IMR-90 (cell line): ENCODE measurements around the gene CDK6. TPM values are rescaled to one million over a fixed set of nuclear protein-coding genes. Genes with fewer than 3 reads are reported as not detected.

Source experiments
- ATAC-seq: fragments of 200-7000 bp; cut with Tn5 transposase; 2 replicates; pipeline ENCODE4 v1.9.1; 2020; ENCODE audit warnings: low read depth, mild to moderate bottlenecking, moderate library complexity
- BruUV-seq: library from RNA; stranded (reverse); fragments of 400-500 nt; replicated peaks from 2 replicates; lab custom pipeline; 2021; lab: Mats Ljungman, UMichigan
- CTCF ChIA-PET: fragments of 300-600 bp; formaldehyde crosslinking; extraction: SDS; loops from one replicate; lab custom pipeline; 2021; ENCODE audit warnings: antibody characterized with exemption; lab: Yijun Ruan, JAX
- POLR2A ChIA-PET: fragments of 300-600 bp; sonication (Branson Sonifier 250); formaldehyde crosslinking; loops from one replicate; lab custom pipeline; 2022; ENCODE audit warnings: antibody characterized with exemption; ENCODE audit not compliant: unreplicated experiment; lab: Charles Lee
- DNase-seq: peaks from one replicate; pipeline ENCODE4 v3.0.0; 2013
- H2AFZ ChIP-seq: replicated peaks from 2 replicates; pipeline ENCODE3; 2013; ENCODE audit warnings: low read length, mild to moderate bottlenecking; ENCODE audit not compliant: poor library complexity
- H2AK5ac ChIP-seq: 2 replicates; pipeline ENCODE4 v1.6.1; 2013; ENCODE audit warnings: low read depth, low read length, inconsistent platforms
- H2AK9ac ChIP-seq: replicated peaks from 2 replicates; pipeline ENCODE3; 2013; ENCODE audit warnings: mild to moderate bottlenecking, low read depth, low read length, moderate library complexity; ENCODE audit not compliant: poor library complexity
- H2BK120ac ChIP-seq: 2 replicates; pipeline ENCODE4 v1.6.1; 2013; ENCODE audit warnings: low read depth, low read length, inconsistent platforms
- H2BK15ac ChIP-seq: 3 replicates; pipeline ENCODE4 v1.6.1; 2013; ENCODE audit warnings: low read depth, low read length, inconsistent platforms
- H2BK20ac ChIP-seq: 2 replicates; pipeline ENCODE4 v1.6.1; 2013; ENCODE audit warnings: low read depth, mild to moderate bottlenecking, inconsistent platforms, low read length, moderate library complexity
- H2BK5ac ChIP-seq: 2 replicates; pipeline ENCODE4 v1.6.1; 2013; ENCODE audit warnings: mild to moderate bottlenecking, low read depth, low read length, inconsistent platforms; ENCODE audit not compliant: poor library complexity, severe bottlenecking
- H3K14ac ChIP-seq: replicated peaks from 2 replicates; pipeline ENCODE4 v1.6.1; 2013; ENCODE audit warnings: low read depth, low read length, inconsistent platforms
- H3K18ac ChIP-seq: 2 replicates; pipeline ENCODE4 v1.6.1; 2013; ENCODE audit warnings: low read depth, low read length, control low read depth
- H3K23ac ChIP-seq: 2 replicates; pipeline ENCODE4 v1.6.1; 2013; ENCODE audit warnings: low read depth, low read length, inconsistent platforms
- H3K27ac ChIP-seq: 2 replicates; pipeline ENCODE4 v1.5.1; 2013; ENCODE audit warnings: mild to moderate bottlenecking, control low read depth, low read length; ENCODE audit not compliant: insufficient read depth
- H3K27me3 ChIP-seq: 2 replicates; pipeline ENCODE4 v1.6.1; 2013; ENCODE audit warnings: low read length; ENCODE audit not compliant: control insufficient read depth, insufficient read depth
- H3K36me3 ChIP-seq: 2 replicates; pipeline ENCODE4 v1.6.1; 2013; ENCODE audit warnings: low read length, mixed read lengths; ENCODE audit not compliant: control insufficient read depth, insufficient read depth
- H3K4ac ChIP-seq: 2 replicates; pipeline ENCODE4 v1.6.1; 2013; ENCODE audit warnings: low read depth, low read length, inconsistent platforms
- H3K4me1 ChIP-seq: 2 replicates; pipeline ENCODE4 v1.6.1; 2013; ENCODE audit warnings: low read length, mixed read lengths; ENCODE audit not compliant: control insufficient read depth, insufficient read depth
- H3K4me2 ChIP-seq: 2 replicates; pipeline ENCODE4 v1.6.1; 2013; ENCODE audit warnings: low read depth, mild to moderate bottlenecking, control low read depth, low read length, moderate library complexity
- H3K4me3 ChIP-seq: 2 replicates; pipeline ENCODE4 v1.5.1; 2013; ENCODE audit warnings: low read depth, mild to moderate bottlenecking, control low read depth, low read length, moderate library complexity; ENCODE audit not compliant: insufficient read depth
- H3K56ac ChIP-seq: 2 replicates; pipeline ENCODE4 v1.6.1; 2013; ENCODE audit warnings: low read length, inconsistent platforms; ENCODE audit not compliant: insufficient read depth; ENCODE audit errors: extremely low read depth
- H3K79me1 ChIP-seq, 2 experiments: 2 replicates each; pipeline ENCODE4 v1.6.1; 2013; ENCODE audit warnings: low read length in 2 of 2, inconsistent platforms in 1 of 2, low read depth in 1 of 2
- H3K9ac ChIP-seq: 2 replicates; pipeline ENCODE4 v1.6.1; 2013; ENCODE audit warnings: low read depth, low read length, control low read depth
- H3K9me1 ChIP-seq: 2 replicates; pipeline ENCODE4 v1.6.1; 2013; ENCODE audit warnings: low read length, inconsistent platforms; ENCODE audit not compliant: insufficient read depth
- H3K9me3 ChIP-seq: 2 replicates; pipeline ENCODE4 v1.6.1; 2013; ENCODE audit warnings: low read length; ENCODE audit not compliant: control insufficient read depth, insufficient read depth
- H4K20me1 ChIP-seq: 2 replicates; pipeline ENCODE4 v1.6.1; 2013; ENCODE audit warnings: low read length, inconsistent platforms; ENCODE audit not compliant: insufficient read depth
- H4K5ac ChIP-seq: 2 replicates; pipeline ENCODE4 v1.6.1; 2013; ENCODE audit warnings: mild to moderate bottlenecking, low read depth, low read length, control low read depth
- H4K8ac ChIP-seq, 2 experiments: 2 replicates each; pipeline ENCODE4 v1.6.1; 2013; ENCODE audit warnings: low read depth in 2 of 2, low read length in 2 of 2, control low read depth in 1 of 2, inconsistent platforms in 1 of 2
- H4K91ac ChIP-seq: 2 replicates; pipeline ENCODE4 v1.6.1; 2013; ENCODE audit warnings: low read depth, low read length, inconsistent platforms; ENCODE audit not compliant: insufficient read depth
- BHLHE40 ChIP-seq: fragments of 150-350 bp; IDR thresholded peaks from 2 replicates; pipeline ENCODE4 v1.6.1; 2016; ENCODE audit warnings: mild to moderate bottlenecking, low read depth, low read length
- CEBPB ChIP-seq: IDR thresholded peaks from 2 replicates; pipeline ENCODE4 v1.6.1; 2012; ENCODE audit warnings: low read depth, low read length, improper control_type of control experiment
- CHD1 ChIP-seq: IDR thresholded peaks from 2 replicates; pipeline ENCODE4 v1.6.1; 2012; ENCODE audit warnings: low read depth, low read length, improper control_type of control experiment
- CTCF ChIP-seq: conservative IDR thresholded peaks from 2 replicates; pipeline ENCODE4 v1.5.1; 2012; ENCODE audit warnings: mild to moderate bottlenecking, low read depth, low read length, improper control_type of control experiment
- ELK1 ChIP-seq: fragments of 150-350 bp; IDR thresholded peaks from 2 replicates; pipeline ENCODE4 v1.6.1; 2016; ENCODE audit warnings: low read depth, mild to moderate bottlenecking, low read length, moderate library complexity, borderline replicate concordance
- FOS ChIP-seq: fragments of 150-350 bp; IDR thresholded peaks from 2 replicates; pipeline ENCODE4 v1.6.1; 2016; ENCODE audit warnings: low read depth, low read length
- MAFK ChIP-seq: IDR thresholded peaks from 2 replicates; pipeline ENCODE4 v1.6.1; 2012; ENCODE audit warnings: low read depth, low read length, improper control_type of control experiment
- MAZ ChIP-seq: IDR thresholded peaks from 2 replicates; pipeline ENCODE4 v1.6.1; 2012; ENCODE audit warnings: low read depth, mild to moderate bottlenecking, low read length, improper control_type of control experiment, moderate library complexity, borderline replicate concordance
- NFE2L2 ChIP-seq: fragments of 150-350 bp; IDR thresholded peaks from 2 replicates; pipeline ENCODE4 v1.6.1; 2016; ENCODE audit warnings: low read depth, mild to moderate bottlenecking, low read length
- POLR2A ChIP-seq: IDR thresholded peaks from 2 replicates; pipeline ENCODE4 v1.6.1; 2012; ENCODE audit warnings: mild to moderate bottlenecking, low read depth, low read length
- RAD21 ChIP-seq: IDR thresholded peaks from 2 replicates; pipeline ENCODE4 v1.6.1; 2012; ENCODE audit warnings: low read length, improper control_type of control experiment
- RCOR1 ChIP-seq: IDR thresholded peaks from 2 replicates; pipeline ENCODE4 v1.6.1; 2012; ENCODE audit warnings: mild to moderate bottlenecking, low read length, improper control_type of control experiment; ENCODE audit not compliant: insufficient replicate concordance
- RFX5 ChIP-seq: IDR thresholded peaks from 2 replicates; pipeline ENCODE4 v1.8.0; 2012; ENCODE audit warnings: low read depth, mild to moderate bottlenecking, low read length, moderate library complexity
- SMC3 ChIP-seq: fragments of 150-350 bp; IDR thresholded peaks from 2 replicates; pipeline ENCODE4 v1.6.1; 2016; ENCODE audit warnings: low read depth, mild to moderate bottlenecking, antibody characterized with exemption, low read length, moderate library complexity
- USF2 ChIP-seq: fragments of 150-350 bp; IDR thresholded peaks from 2 replicates; pipeline ENCODE4 v1.6.1; 2017; ENCODE audit warnings: mild to moderate bottlenecking, antibody characterized with exemption, low read length, low read depth
- dilution Hi-C: fragments of 300-500 bp; cut with HindIII; formaldehyde crosslinking; loops from one replicate; pipeline ENCODE4 v1.14.3; 2018; ENCODE audit warnings: low sequenced_read_pairs; ENCODE audit not compliant: unreplicated experiment
- in situ Hi-C: fragments of 300-500 bp; cut with MboI; formaldehyde crosslinking; loops from 3 replicates; pipeline ENCODE4 v1.14.3; 2019; ENCODE audit warnings: low sequenced_read_pairs, inconsistent platforms, mixed read lengths
- intact Hi-C: fragments of 100-400 bp; cut with micrococcal nuclease; formaldehyde crosslinking; loops from 2 replicates; pipeline ENCODE4 v1.10.0; 2022
- polyA plus RNA-seq, 3 experiments: library from polyadenylated mRNA; depleted of rRNA; stranded (reverse); fragments of >200 nt; gene quantifications; 2 replicates each; pipeline ENCODE4 v1.2.3, GENCODE V29; 2012; ENCODE audit warnings: low replicate concordance in 1 of 3
- total RNA-seq: library from RNA; depleted of rRNA; stranded (reverse); fragments of >200 nt; gene quantifications from 2 replicates; pipeline ENCODE4 v1.2.3, GENCODE V29; 2012

The CDK6 gene
- total and polyA plus RNA-seq, 2 of the 4 experiments (the other 2 are of a cell fraction): 21.5 to 195 TPM

GRCh38 chr7:92808635-92809034 lies 27.7 kb downstream of the CDK6 start:
- H4K8ac ChIP-seq: no peak overlapping the region
- H4K20me1 ChIP-seq: peaks cover 55% of the 10 kb centered on the region; the same call in 1 of the 2 replicates
- no peak for TF ChIP-seq MAZ
- TF ChIP-seq RFX5: no peak
- no peak for TF ChIP-seq RAD21
- TF ChIP-seq CEBPB: no peak
- no peak for TF ChIP-seq USF2
- no peak for TF ChIP-seq FOS
- TF ChIP-seq MAFK: no peak
- no peak for TF ChIP-seq RCOR1
- no peak for TF ChIP-seq CTCF
- no peak for TF ChIP-seq SMC3
- TF ChIP-seq BHLHE40: no peak
- TF ChIP-seq CHD1: no peak
- no peak for TF ChIP-seq POLR2A
- no peak for TF ChIP-seq ELK1
- TF ChIP-seq NFE2L2: no peak
- H2AFZ ChIP-seq: no peak overlapping the region
- intact Hi-C loops (no loop called here), in situ Hi-C loops (no loop called here), dilution Hi-C loops (no loop called here)
- H3K56ac ChIP-seq: no peak overlapping the region
- no peak overlapping the region for H2BK120ac ChIP-seq
- no peak overlapping the region for H4K5ac ChIP-seq
- no peak overlapping the region for H3K4ac ChIP-seq
- no peak overlapping the region for H3K27ac ChIP-seq
- no peak for ATAC-seq
- no TSS peak for BruUV-seq
- H3K23ac ChIP-seq: no peak overlapping the region
- no peak overlapping the region for H3K4me2 ChIP-seq
- H2AK9ac ChIP-seq: no peak overlapping the region
- H3K9me1 ChIP-seq: peaks cover 9% of the 10 kb centered on the region; the same call in 1 of the 2 replicates
- H3K79me1 ChIP-seq: peaks cover 17 to 59% of the 10 kb centered on the region in 2 experiments; a peak in 3 of 4 replicates
- peaks cover 4% of the 10 kb centered on the region for H3K36me3 ChIP-seq
- H2BK5ac ChIP-seq: no peak overlapping the region
- no peak overlapping the region for H2BK15ac ChIP-seq
- no peak overlapping the region for H3K4me3 ChIP-seq
- no peaks in the 10 kb centered on the region for H3K27me3 ChIP-seq
- H3K18ac ChIP-seq: no peak overlapping the region
- no peak overlapping the region for H3K14ac ChIP-seq
- H2AK5ac ChIP-seq: no peak overlapping the region
- POLR2A ChIA-PET: no interaction called here
- H3K9me3 ChIP-seq: no peaks in the 10 kb centered on the region
- H3K4me1 ChIP-seq: peaks cover 7% of the 10 kb centered on the region
- CTCF ChIA-PET: no interaction called here
- H3K9ac ChIP-seq: no peak overlapping the region
- no peak overlapping the region for H4K91ac ChIP-seq
- DNase-seq: no peak
- H2BK20ac ChIP-seq: no peak overlapping the region
